ENCODE data around the gene TMEM178A.

TMEM178A gene

DNA sequence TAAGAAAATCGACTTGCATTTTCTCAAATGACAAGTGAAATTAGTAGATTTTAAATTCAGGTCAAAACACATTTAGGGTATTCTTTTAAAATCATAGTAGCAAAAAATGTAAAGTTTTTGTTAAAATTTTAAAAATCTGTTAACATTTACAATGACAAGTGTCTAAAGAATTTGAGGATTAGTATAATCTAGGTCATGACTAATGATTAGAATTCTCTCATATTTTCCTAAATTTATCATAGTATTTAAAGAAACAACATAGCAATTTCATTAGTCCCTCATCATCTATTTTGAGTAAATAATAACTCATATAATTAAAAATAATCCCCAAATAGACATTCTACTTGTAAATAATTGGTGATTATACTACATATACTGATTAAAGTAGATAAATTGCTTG is 89.7 kb downstream of the TMEM178A start:
- DNase-seq: peak; percentile 54

DNA sequence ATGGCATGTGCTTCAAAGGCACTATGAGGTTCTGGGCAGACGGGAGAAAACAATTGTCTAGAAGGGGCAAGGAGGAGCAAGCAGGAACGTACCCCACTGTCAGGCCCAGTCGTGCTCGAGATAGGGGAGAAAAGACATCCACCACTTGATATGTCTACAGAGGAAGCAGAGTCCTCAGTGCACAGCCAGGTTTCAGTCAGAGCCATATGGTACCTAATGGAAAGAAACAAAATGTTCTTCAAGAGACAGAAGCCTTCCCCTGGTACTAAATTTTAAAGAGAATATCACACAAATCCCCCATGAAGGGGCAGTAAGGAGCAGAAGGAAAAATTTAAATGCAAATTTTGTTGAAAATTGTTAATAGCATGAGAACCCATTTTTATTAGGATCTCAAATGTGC is 91.4 kb downstream of the TMEM178A start:
- no peak for DNase-seq

- no peak for DNase-seq
Observed at GRCh38 chr2:39762448-39762847, 96.7 kb downstream of the TMEM178A start.
